KBM-7 (cell line): ENCODE data around the gene CD28.
A peak's percentile ranks its signal among the peaks of the same experiment; 100 is the strongest.

Experiments
- DNase-seq: peaks from one replicate; pipeline ENCODE4 v3.0.0-alpha.2; 2015
- in situ Hi-C: fragments of 300-500 bp; cut with MboI; formaldehyde crosslinking; loops from 2 replicates; pipeline ENCODE4 v1.14.3; 2020; ENCODE audit warnings: low sequenced_read_pairs, low pct_unique_long_range_greater_than_20kb, mixed read lengths

Gene CD28

DNA sequence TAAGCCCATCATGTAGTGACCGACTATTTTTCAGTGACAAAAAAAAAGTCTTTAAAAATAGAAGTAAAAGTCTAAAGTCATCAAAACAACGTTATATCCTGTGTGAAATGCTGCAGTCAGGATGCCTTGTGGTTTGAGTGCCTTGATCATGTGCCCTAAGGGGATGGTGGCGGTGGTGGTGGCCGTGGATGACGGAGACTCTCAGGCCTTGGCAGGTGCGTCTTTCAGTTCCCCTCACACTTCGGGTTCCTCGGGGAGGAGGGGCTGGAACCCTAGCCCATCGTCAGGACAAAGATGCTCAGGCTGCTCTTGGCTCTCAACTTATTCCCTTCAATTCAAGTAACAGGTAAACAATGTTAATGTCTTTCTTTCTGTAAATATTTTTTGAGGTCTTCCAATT is at the start of gene CD28:
TSS of gene CD28 (plus strand) at position 237 of the 400 bp plus-strand sequence. CDS start at position 295, 58 bp downstream.
- in situ Hi-C loops, result no loop called here
- no peak for DNase-seq

DNA sequence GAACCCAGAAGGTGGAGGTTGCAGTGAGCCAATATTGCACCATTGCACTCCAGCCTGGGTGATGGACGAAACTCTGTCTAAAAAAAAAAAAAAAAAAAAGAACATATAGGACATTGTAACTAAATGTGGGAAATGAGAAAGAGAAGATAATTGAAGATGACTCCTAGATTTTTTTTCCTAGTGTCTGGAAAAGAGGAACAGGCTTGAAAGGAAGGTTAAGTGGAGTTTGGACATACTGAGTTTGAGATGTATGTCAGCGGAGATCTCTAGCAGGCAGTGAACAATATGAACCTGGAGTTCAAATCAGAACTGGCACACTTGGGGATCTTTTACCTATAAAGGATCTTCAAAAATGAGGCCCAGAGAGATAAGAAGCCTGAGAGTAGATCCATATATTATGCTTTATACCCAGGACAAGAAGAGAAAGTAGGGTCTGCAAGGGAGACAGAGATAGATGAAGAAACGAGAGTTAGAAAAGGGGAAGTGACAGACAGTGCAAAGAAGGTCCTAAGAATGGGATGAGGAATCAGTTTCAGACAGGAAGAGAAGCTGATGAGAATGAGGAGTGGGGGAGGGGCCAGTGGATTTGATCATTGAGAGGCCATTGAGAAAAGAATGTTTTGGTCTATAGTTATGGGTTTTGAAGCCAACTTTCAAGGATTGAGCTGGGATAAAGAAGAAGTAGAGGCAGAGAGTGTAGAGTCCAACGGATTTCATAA is 46.9 kb upstream of the CD28 start:
- peak; percentile 56 for DNase-seq
- in situ Hi-C loops, result no loop called here

DNA sequence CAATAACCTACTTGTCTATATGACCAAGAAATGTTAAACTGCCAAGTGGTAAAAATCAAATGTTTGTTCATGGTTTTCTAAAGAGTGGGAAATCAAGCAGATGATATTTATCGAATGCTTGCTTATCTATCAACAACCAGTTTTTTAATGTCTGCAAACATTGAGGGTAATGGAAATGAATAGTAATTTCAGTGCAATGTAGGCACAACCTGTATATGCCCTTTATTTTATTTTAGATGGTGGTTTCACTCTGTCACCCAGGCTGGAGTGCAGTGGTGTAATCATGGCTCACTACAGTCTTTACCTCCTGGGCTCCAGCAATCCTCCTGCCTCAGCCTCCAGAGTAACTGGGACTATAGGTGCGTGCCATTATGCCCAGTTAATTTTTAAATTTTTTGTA is 46.0 kb upstream of the CD28 start:
- in situ Hi-C loops, result no loop called here
- DNase-seq, result no peak

DNA sequence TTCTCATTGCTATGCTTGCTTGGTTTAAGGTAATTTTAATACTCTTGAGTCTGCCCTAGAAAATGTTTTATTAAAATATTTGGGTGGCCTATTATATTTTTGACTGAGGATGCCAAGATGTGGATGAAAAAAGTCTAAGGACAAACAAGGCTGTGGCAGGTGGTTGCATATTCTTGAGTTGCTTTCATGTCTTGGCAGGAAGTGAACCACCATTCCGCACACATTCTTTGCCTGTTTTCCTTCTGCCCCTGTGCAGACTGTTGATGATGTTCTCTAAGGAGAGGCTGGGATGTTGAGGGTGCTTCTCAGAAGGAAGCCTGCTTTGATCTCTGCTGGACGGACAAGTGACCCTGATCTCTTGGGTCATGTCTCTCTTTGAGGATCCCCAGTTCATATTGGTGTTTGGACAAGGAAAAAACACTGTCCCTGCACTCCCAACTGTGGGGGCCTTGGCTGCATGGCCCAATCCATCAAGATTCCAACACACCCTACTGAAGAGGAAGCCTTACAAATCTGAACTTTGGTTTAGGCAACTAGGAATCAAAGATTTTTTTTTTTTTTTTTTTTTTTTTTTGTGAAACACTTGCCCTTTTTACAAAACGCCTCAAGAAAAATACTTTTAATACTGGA is 45.0 kb upstream of the CD28 start:
- no peak for DNase-seq
- in situ Hi-C loops, result no loop called here

DNA sequence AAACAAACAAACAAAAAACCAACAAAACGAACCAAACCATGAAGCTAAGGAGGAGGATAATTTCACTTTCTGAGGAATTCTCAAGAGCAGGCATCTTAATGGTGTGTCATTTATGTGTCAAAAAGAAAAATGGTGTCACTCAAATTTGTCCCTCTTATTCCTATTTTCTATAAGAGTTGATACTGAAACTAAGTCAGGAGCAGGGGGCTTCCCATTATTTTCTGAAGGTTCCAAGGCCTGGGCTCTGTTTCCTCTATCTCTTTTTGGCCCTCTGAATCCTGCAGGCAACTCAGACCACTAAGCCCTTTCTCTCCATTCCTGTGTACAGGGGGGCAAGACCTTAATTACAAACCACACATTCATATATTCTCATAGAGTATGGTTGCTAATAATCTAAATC is 44.0 kb upstream of the CD28 start:
- no peak for DNase-seq
- in situ Hi-C loops, result no loop called here

DNA sequence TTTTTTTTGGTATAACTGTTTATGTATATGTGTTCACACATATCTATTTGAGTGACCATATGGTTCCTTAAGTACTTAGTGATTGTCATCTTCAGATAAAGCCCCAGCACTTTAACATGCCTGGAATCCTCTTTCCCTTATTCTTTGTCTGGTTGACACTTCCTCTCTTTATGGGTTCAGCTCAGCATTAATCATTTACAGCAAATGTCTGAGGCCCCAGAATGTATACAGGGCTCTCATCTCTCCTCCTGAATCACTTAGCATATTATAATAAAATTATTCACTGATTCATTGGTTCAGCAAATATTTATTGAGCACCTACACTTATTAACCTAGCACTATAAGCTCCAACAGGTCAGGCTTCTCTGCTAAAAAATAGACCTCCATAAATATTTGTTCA is 43.5 kb upstream of the CD28 start:
- no peak for DNase-seq
- in situ Hi-C loops, result no loop called here

DNA sequence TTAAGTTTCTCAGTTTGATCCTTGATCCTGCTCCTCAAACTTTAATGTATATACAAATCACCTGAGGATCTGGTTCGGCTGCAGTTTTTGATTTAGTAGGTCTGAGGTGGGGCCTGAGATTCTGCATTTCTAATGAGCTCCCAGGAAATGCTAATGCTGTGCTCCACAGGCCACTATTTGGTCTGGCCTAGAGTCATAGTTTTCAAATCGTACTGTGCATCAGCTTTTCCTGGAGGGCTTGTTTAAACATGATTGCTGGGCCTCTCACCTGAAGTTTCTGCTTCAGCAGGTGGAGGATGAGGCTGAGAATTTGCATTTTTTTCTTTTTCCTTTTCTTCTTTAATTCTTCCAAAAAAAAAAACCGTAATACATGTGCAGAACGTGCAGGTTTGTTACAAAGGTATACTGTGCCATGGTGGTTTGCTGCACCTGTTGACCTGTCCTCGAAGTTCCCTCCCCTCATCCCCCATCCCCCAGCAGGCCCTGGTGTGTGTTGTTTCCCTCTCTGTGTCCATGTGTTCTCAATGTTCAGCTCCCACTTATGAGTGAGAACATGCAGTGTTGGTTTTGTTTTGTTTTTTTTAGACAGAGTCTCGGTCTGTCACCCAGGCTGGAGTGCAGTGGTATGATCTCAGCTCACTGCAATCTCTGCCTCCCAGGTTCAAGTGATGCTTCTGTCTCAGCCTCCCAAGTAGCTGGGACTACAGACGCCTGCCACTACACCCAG is 42.2 kb upstream of the CD28 start:
- DNase-seq, result no peak
- in situ Hi-C loops, result no loop called here

DNA sequence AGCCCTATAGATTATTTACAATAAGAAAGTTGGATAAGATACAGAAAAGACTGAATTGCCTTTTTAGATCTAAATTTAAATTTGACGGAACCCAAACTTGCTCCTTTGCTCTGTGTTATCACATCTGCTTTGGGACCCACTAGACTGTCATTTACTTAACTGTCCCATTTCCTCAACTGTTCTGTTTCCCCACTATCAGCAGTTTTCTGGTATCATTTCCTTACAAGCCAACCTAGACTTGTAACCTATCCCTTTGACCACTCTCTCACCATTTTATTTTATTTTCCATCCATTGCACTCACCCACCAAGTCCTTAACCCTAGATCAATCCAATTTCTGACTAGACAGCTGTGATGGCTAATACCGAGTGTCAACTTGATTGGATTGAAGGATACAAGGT is 38.6 kb upstream of the CD28 start:
- in situ Hi-C loops, result no loop called here
- DNase-seq, result no peak

DNA sequence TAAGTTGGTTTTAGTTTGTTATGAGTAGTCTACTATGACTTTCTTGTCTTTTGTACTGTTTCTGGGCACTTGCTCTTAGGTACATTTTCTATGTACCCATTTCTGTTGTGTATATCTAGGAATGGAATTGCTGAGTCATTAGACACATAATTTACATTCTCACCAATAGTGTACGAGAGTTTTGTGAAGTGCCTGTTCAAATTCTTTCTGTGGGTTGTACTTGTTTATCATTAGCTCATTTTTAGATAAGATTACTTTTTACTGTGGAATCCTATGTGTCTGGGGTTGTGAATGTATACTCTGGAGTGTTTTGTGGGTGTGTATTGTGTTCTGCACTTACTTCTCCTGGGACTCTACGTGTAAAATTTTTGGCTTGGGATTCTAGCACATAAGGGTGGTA is 36.6 kb upstream of the CD28 start:
- in situ Hi-C loops, result no loop called here
- DNase-seq, result no peak

DNA sequence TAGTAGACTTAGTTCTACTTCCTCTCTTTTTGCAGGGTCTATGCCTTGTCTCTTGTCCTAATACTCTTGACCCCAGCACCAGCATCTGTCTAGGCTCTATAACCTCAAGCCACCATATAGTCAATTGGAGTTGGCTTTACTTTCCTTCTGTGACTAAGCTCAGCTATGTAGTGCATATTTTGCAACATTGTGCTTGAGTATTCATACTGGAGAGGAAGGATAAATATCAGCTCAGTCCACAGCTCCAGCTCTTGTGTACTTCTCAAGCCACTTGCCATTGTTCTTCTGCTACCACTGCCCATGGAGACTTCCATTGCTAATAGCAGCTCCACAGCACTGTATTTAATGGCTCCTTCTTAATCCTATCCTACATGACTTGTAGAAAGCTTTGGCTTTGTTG is 35.5 kb upstream of the CD28 start:
- DNase-seq, result no peak
- in situ Hi-C loops, result no loop called here

DNA sequence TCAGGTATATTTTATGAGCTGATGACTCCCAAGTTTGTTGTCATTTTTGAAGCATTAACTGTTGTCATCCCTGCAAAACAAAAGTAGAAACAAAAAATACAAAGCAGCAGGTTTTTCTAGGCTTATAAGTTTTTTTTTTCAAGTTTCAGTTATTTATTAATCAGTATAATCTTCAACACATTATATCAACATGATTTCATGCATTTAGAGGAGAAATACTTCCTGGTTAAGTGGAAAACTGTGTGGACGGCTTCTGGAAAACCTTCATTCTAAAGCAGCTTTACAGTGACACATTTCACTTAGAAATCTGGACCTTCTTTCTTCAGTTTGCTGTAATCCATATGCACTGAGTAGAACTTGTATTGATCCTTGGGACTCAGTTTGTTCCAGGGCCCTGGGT is 34.6 kb upstream of the CD28 start:
- DNase-seq, result no peak
- in situ Hi-C loops, result no loop called here

DNA sequence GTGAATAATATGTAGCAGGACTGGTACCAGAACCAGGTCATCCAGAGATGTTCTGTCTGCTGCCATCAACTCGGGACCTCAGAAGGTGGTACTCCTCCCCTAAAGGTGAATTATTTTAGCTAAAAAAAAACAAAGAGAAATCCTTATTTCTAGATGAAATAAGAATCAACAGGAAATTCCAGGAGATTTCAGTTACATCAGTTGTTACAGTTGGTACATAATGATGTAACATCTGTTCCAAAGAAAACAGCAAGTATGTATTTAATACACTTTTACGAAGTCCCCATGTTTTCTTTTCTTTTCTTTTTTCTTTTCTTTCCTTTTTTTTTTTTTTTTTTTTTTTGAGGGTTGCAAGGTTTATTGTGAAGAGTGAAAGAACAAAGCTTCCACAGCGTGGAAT is 33.6 kb upstream of the CD28 start:
- no peak for DNase-seq
- in situ Hi-C loops, result no loop called here

DNA sequence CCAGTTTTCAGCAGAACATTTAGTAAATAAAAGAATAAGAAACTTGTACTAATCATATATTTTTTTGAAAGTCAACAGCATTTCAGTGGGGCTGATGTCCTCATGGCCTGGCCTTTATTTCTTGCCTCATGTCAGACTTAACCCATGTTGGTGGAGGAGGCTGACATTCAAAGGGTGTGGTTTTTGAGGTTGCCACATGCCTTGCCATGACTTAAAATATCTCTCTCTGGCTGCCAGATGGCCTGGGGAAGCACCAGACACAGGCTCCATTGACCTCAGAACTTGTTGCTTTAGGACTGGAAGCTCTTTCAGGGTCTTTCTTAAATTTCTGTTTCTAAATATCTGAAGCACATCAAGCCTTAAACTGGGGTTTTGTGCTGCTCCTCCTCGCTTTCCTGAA is 32.5 kb upstream of the CD28 start:
- in situ Hi-C loops, result no loop called here
- peak; percentile 3 for DNase-seq

DNA sequence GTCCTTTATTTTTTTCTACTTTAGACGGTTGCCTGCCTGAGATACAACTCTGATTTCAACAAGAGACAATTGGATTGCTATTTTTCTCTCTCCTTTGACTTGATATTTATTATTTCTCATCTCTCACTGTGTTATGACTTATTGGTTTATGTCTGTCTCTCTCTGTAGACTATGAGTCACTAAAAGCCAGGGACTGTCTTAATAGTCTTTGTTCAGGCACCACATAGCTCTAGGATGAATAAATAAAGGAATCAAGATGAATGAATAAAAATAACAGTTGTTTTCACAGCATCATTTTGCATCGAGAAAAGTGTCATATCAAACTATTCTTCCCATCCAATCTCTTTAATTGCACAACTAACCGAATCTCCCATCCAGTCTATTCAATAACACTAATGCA is 31.4 kb upstream of the CD28 start:
- DNase-seq, result no peak

DNA sequence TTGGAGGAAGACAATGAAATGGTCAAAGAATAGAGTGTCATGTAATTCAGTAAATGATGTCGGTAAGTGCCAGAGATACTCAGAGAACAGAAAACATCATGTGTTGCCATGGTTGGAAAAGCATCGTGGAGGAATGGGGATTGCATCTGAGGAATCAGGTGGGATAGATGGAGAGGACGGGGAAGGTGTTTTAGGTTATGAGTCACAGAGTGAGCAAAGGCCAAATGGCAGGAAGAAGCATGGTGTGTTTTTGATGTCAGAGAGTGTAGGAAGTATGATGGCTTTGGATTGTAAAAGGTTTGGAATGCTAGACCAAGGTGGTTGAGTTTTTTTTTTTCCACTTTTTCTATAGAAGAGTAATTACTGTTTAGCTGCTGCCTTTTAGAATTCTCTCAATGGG is 27.5 kb upstream of the CD28 start:
- DNase-seq, result no peak
- in situ Hi-C loops, result no loop called here

More for the DNA sequence above, 31.4 kb upstream of the CD28 start:
- in situ Hi-C loops, result no loop called here

DNA sequence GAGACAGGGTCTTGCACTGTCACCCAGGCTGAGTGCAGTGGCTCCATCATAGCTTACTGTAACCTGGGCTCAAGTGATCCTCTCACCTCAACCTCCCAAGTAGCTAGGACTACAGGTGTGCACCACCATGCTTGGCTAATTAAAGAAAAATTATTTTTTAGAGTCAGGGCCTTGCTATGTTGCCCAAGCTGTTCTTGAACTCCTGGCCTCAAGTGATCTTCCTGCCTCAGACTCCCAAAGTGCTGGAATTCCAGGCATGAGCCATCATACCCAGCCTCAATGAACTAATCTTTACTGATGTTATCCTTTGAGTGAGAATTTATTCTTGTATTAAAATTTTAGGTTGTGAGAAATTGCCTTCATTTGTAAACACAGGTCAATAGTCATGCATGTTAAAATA is 27.0 kb upstream of the CD28 start:
- DNase-seq, result no peak

DNA sequence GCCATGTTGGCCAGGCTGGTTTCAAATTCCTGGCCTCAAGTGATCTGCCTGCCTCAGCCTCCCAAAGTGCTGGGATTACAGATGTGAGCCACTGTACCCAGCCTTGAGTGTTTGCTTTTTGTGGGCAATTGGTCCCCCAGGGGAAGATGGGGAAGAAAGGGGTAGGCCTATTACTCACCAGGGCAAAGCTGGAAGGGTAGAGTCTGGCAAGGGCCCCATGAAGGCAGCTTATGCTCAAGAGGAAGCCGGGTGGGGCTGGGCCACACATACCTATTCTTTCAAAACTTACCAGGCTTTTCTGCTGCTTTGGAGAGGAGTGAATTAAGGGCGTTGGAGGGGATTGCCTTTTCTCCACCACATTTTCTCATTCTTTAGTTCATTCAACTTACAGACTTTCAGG is 24.5 kb upstream of the CD28 start:
- in situ Hi-C loops, result no loop called here
- no peak for DNase-seq

More for the DNA sequence above, 27.0 kb upstream of the CD28 start:
- in situ Hi-C loops, result no loop called here

DNA sequence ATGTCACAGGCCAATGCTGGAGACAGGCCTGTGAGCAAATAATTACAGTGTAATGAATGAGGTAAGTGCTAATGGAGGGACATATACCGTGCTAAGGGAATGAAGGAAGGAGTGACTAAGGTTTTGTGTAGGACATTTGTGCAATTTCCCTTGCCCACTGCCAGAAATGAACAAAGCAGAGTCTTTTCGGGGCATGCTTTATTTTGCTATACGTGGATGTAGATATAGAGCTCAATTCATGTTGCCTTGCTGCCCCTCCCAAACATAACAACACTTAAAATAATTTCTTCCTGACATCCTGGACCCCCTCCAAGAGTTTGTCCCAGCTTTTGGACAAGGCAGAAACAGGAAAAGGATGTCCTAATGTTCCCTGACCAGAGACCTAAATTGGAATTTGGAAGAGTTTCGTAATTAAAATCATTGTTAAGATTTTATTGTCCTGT is 23.7 kb upstream of the CD28 start:
- DNase-seq, result no peak
- in situ Hi-C loops, result no loop called here

DNA sequence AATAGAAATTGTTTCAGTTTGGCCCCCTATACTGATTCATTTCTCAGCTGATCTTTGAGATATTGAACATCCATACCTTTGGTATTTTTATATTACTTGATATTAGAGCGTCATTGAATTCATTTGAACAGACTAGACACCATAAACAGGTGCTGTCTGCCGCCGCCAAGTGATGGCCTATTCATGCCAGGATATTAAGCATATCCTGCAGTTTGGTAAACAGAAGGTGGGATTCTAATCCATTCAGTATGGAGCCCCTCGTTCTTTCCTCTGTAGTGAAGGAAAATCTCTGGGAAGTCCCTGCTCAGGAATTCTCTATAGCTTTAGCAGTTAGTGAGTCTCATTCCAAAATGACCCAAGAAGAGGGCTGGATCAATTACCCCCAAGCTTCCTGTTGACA is 23.0 kb upstream of the CD28 start:
- in situ Hi-C loops, result no loop called here
- no peak for DNase-seq

DNA sequence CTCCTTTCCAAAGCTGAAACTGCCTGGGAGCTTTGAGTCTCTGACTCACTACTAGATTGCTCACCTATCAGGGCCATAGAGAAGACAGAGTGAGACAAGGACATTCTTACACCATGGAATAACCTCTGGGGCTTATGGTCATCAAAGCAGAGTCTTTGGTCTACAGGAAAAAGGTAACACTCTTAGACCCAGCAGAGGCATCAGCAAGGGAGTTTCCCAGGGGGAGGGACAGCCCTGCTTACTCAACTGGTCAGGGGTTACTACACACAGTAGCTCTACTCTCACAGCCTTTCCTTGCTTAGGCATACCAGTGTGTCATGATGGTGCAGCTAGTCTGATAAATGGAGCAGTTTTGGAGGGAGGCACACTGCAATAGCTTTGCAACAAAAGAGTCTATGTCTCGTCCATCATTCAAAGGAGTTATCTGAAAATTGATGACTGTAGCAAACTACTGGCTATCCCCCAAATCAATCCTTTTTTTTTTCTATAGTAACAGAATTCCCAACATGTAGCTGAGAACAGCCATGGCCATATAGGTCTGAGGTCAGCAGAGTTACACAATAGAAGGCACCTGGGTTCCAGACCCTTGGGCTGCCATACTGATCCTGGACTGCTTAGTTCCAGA is 22.4 kb upstream of the CD28 start:
- DNase-seq, result no peak
- in situ Hi-C loops, result no loop called here
